Epithelial cell of esophagus (primary cell): Measurements from ENCODE around the gene UCK2.
A peak's percentile ranks its signal among the peaks of the same experiment; 100 is the strongest.

Experiments used
- DNase-seq: peaks from one replicate; pipeline ENCODE4 v3.0.0; 2010; ENCODE audit warnings: low read depth
- H3K4me3 ChIP-seq: 2 replicates; pipeline ENCODE4 v1.5.1; 2011; ENCODE audit warnings: mild to moderate bottlenecking, low read length, control low read depth
- CTCF ChIP-seq: IDR thresholded peaks from 2 replicates; pipeline ENCODE4 v1.5.1; 2011; ENCODE audit warnings: low read depth, mild to moderate bottlenecking, low read length, control low read depth, inconsistent platforms; ENCODE audit not compliant: insufficient read depth; ENCODE audit errors: missing control alignments

Gene UCK2

DNA sequence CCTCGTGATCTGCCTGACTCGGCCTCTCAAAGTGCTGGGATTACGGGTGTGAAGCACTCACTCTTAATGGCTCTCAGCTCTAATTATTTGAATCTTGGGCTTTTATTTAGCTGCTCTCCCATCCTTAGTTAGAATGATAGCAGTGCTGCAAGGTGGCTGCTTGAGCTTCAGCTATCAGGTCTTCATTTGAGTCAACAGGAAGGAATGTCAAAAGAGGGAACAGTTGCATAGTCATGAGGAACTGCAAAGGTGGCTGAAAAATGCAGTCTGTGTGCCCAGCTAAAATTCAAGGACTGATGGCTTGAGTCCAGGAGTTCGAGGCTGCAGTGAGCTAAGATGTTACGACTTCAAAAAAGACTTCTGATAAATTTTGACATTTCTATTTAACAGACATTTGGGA is 55.6 kb downstream of the UCK2 start:
- no peak for TF ChIP-seq CTCF
- no peak overlapping the region for H3K4me3 ChIP-seq
- peak; percentile 63 for DNase-seq

DNA sequence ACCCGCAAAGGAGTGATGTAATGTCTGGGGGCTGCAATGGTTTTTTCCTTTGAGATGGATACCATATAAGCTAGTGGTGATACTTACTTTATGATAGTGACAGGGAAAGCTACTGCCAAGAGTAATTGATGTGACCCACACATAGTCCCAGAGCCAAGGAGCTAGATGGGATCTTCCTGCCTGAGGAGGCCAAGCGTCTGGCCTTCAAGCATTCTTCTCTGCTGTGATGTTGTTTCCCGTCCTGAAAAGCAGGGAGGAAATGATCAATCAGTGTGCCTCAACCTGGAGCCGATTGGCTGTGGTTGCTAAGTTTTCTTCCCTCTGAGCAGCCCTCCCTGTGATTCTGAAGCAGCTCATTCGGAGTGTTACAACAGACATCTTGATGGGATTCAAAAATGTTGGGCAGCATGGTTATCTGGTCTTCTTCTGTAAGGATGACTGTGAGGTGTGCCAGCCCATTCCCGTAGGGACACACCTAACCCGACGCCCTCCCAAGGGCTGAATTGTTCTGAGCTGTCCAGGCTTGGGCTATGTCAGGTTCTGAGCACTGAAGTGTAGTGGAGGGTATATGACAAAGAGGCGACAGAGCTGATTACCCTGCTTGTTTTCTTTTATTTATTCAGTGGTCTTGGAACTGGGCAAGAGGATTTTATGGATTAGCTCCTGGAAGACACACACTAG is 56.7 kb downstream of the UCK2 start:
- no peak for DNase-seq
- H3K4me3 ChIP-seq = no peak overlapping the region
- no peak for TF ChIP-seq CTCF

DNA sequence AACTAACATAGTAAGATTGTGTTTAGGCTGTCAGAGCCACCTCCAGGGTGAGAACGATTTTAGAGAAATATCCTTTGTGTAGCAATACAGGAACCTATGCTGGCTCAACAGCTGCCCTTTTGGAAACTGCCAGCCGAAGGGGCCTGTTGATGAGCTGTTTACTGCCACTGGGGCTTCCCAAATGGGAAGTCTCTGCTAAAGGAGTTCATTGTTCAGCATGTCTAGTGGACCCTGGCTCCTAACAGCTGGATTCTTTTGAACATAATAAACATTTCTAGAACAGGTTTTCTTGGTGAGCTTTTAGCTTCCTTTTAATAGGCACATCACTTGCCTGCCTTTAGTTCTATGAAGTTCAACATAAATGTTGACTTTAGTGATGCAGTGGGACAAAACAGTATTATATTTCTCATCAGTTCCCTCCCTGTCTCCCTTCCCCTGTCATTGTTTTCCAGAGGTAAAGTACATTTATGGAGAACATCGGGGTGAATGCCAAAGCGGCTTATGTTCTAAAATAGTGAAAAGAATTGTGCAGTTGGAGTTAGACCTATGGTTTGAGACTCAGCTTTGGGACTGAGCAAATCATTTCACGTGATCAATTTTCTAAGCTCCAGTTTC is 57.4 kb downstream of the UCK2 start:
- TF ChIP-seq CTCF = no peak
- H3K4me3 ChIP-seq = no peak overlapping the region
- DNase-seq = no peak

- TF ChIP-seq CTCF = no peak
- no peak overlapping the region for H3K4me3 ChIP-seq
- DNase-seq = no peak
Measured at GRCh38 chr1:165885305-165885694, 57.9 kb downstream of the UCK2 start.

GRCh38 chr1:165886193-165886592 is 58.8 kb downstream of the UCK2 start:
- no peak for DNase-seq
- TF ChIP-seq CTCF = no peak
- no peak overlapping the region for H3K4me3 ChIP-seq

DNA sequence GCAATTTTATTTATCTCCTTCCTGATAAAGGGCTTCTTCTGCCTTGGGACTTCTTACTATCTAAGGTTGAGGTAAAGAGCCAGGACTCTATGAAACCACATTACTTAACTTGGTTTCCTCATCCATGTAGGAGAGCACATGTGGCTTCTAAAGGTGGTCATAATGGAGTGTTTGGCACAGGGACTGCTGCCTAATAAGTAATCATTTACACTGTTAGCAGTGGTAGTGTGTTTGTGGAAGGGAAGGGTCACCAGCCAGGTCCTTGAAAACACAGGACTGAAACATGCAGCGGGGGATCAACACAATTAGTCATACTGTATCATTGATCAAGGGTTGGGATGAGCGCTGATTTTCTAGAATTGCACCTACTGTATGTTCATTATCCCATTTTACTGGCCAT is 59.6 kb downstream of the UCK2 start:
- H3K4me3 ChIP-seq = no peak overlapping the region
- DNase-seq = no peak
- no peak for TF ChIP-seq CTCF
